ENCODE data around the gene CRYL1. TPM values are rescaled to one million over a fixed set of nuclear protein-coding genes. Genes with fewer than 3 reads are reported as not detected.

The CRYL1 gene
- total and polyA plus RNA-seq, 2 of the 13 experiments (the other 11 are each of a cell fraction or from before 2014, with no cell fraction given): 57.2 to 115 TPM

DNA sequence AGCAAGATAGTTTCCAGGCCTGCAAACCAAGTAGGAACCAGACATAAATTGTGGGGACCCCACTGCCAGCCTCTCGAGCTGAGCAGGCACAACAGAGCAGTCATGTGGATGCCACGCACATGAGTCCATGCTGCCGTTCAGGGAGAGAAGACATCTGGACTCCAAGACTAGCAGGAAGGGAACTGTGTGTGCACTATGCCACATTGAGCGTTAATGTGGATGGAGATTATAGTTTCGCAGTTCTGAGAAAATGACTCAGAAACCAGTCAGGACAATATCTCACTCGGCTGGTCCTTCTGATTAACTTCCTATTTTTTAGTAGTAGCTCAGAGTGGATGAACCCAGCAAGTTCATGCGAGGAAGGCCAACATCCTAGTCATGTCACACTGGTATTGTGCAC lies 124.9 kb downstream of the CRYL1 start:
- BruUV-seq (replicated peaks): no TSS peak
- intact Hi-C loops (cut with micrococcal nuclease; ENCODE audit: unreplicated experiment): no loop called here
- H3K27me3 ChIP-seq (ENCODE audit: control insufficient read depth in 1 of 2, insufficient read depth in 2 of 2, low read length in 2 of 2): no peaks in the 10 kb centered on the region; a peak in 1 of 5 replicates
- H3K4me1 ChIP-seq (ENCODE audit: insufficient read depth, low read length): no peaks in the 10 kb centered on the region
- no peak overlapping the region for H3K4me2 ChIP-seq (ENCODE audit: low read depth, low read length)
- POLR2A ChIA-PET: no interaction called here
- in situ Hi-C loops (cut with HindIII; ENCODE audit: extremely low pct_ligation_motif_present, low pct_unique_long_range_greater_than_20kb): no loop called here
- no peak overlapping the region for H2AFZ ChIP-seq (ENCODE audit: low read length)
- no peaks in the 10 kb centered on the region for H3K9me3 ChIP-seq (ENCODE audit: low read length)
- H3K27ac ChIP-seq (ENCODE audit: extremely low read length, insufficient read depth, low read length): no peak overlapping the region
- no peak for TF ChIP-seq TBL1XR1 (IDR thresholded peaks at IDR 0.05; ENCODE audit: borderline replicate concordance, low read length, partially characterized antibody)
- no peak for TF ChIP-seq ZNF180 (CRISPR knock-in tag; IDR thresholded peaks at IDR 0.05; ENCODE audit: borderline replicate concordance, low read depth)
- TF ChIP-seq FOXA1 (IDR thresholded peaks at IDR 0.05): no peak
- TF ChIP-seq FOXA1 (CRISPR knock-in tag; IDR thresholded peaks at IDR 0.05): no peak
- no peak for TF ChIP-seq GATA4 (IDR thresholded peaks at IDR 0.05; ENCODE audit: borderline replicate concordance, low read depth)
- TF ChIP-seq, protein P1, sequence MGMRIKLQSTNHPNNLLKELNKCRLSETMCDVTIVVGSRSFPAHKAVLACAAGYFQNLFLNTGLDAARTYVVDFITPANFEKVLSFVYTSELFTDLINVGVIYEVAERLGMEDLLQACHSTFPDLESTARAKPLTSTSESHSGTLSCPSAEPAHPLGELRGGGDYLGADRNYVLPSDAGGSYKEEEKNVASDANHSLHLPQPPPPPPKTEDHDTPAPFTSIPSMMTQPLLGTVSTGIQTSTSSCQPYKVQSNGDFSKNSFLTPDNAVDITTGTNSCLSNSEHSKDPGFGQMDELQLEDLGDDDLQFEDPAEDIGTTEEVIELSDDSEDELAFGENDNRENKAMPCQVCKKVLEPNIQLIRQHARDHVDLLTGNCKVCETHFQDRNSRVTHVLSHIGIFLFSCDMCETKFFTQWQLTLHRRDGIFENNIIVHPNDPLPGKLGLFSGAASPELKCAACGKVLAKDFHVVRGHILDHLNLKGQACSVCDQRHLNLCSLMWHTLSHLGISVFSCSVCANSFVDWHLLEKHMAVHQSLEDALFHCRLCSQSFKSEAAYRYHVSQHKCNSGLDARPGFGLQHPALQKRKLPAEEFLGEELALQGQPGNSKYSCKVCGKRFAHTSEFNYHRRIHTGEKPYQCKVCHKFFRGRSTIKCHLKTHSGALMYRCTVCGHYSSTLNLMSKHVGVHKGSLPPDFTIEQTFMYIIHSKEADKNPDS (CRISPR knock-in tag; IDR thresholded peaks at IDR 0.05): no peak
- no peak for TF ChIP-seq ZNF143 (CRISPR knock-in tag; IDR thresholded peaks at IDR 0.05)
- H4K20me1 ChIP-seq (ENCODE audit: insufficient read depth, low read length): no peaks in the 10 kb centered on the region
- H3K9ac ChIP-seq (ENCODE audit: insufficient read depth, low read depth, low read length): no peak overlapping the region
- no peak overlapping the region for H3K4me3 ChIP-seq (replicated peaks in 1 of 3; ENCODE audit: insufficient read depth in 1 of 3, low read depth in 2 of 3, low read length in 3 of 3)
- no peaks in the 10 kb centered on the region for H3K79me2 ChIP-seq (ENCODE audit: insufficient read depth, low read length)
- CTCF ChIA-PET (ENCODE audit: low intra/inter-chr PET ratio, low total read pairs): no interaction called here
- DNase-seq (ENCODE audit: low spot score): no peak
- FAIRE-seq: no peak
- ATAC-seq: no peak
- peaks cover 0 to 7% of the 10 kb centered on the region in 2 experiments; a peak in 2 of 5 replicates for H3K36me3 ChIP-seq (replicated peaks in 1 of 2; ENCODE audit: control insufficient read depth in 1 of 2, insufficient read depth in 2 of 2, low read length in 2 of 2)
- 49% methylated on average over 7 of the region's 7 CpGs for WGBS (ENCODE audit: low lambda C conversion rate)

DNA sequence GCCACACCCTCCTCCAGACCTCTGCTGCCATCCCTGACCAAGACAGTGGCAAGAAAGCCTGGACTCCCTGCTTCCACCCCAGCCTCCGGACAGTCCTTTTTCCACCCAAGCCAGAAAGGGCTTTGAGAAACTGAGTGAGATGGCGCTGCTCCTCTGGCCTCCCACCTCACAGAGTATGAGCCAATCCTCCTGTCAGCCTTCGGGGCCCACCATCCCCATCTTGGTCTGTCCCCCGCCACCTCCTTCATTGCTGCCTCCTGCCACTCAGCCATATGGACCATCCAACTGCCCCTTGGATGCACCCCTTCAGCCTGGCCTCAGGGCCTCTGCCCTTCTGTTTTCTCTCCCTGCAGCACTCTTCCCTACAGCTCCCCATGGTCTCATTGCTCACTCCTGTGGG lies 125.7 kb downstream of the CRYL1 start:
- FAIRE-seq (no peak), ATAC-seq (no peak), DNase-seq (ENCODE audit: low spot score) (no peak)
- no TSS peak for BruUV-seq (replicated peaks)
- H3K27me3 ChIP-seq (ENCODE audit: control insufficient read depth in 1 of 2, insufficient read depth in 2 of 2, low read length in 2 of 2): no peaks in the 10 kb centered on the region; a peak in 1 of 5 replicates
- WGBS (ENCODE audit: low lambda C conversion rate): 89% methylated on average over 4 of the region's 4 CpGs
- H3K36me3 ChIP-seq (replicated peaks in 1 of 2; ENCODE audit: control insufficient read depth in 1 of 2, insufficient read depth in 2 of 2, low read length in 2 of 2): peaks cover 0 to 7% of the 10 kb centered on the region in 2 experiments; a peak in 2 of 5 replicates
- H3K9me3 ChIP-seq (ENCODE audit: low read length): no peaks in the 10 kb centered on the region
- H3K9ac ChIP-seq (ENCODE audit: insufficient read depth, low read depth, low read length): no peak overlapping the region
- ChIA-PET POLR2A (no interaction called here), CTCF (ENCODE audit: low intra/inter-chr PET ratio, low total read pairs) (no interaction called here)
- H3K27ac ChIP-seq (ENCODE audit: extremely low read length, insufficient read depth, low read length): no peak overlapping the region
- H4K20me1 ChIP-seq (ENCODE audit: insufficient read depth, low read length): no peaks in the 10 kb centered on the region
- intact Hi-C loops (cut with micrococcal nuclease; ENCODE audit: unreplicated experiment): no loop called here
- no peak overlapping the region for H3K4me2 ChIP-seq (ENCODE audit: low read depth, low read length)
- no peaks in the 10 kb centered on the region for H3K79me2 ChIP-seq (ENCODE audit: insufficient read depth, low read length)
- H3K4me3 ChIP-seq (replicated peaks in 1 of 3; ENCODE audit: insufficient read depth in 1 of 3, low read depth in 2 of 3, low read length in 3 of 3): no peak overlapping the region
- in situ Hi-C loops (cut with HindIII; ENCODE audit: extremely low pct_ligation_motif_present, low pct_unique_long_range_greater_than_20kb): no loop called here
- TF ChIP-seq TP53 (CRISPR knock-in tag; conservative IDR thresholded peaks at IDR 0.05) (no peak), AGO1 (IDR thresholded peaks at IDR 0.05; ENCODE audit: low read depth, low read length, poor library complexity, severe bottlenecking) (no peak), PAX8 (CRISPR knock-in tag; IDR thresholded peaks at IDR 0.05; ENCODE audit: borderline replicate concordance) (no peak), REPIN1 (CRISPR knock-in tag; IDR thresholded peaks at IDR 0.05; ENCODE audit: borderline replicate concordance, low read depth) (no peak), FOXK2 (IDR thresholded peaks at IDR 0.05) (no peak), ZBTB3 (CRISPR knock-in tag; IDR thresholded peaks at IDR 0.05; ENCODE audit: borderline replicate concordance, low read depth) (no peak)
- TF ChIP-seq, protein P2, sequence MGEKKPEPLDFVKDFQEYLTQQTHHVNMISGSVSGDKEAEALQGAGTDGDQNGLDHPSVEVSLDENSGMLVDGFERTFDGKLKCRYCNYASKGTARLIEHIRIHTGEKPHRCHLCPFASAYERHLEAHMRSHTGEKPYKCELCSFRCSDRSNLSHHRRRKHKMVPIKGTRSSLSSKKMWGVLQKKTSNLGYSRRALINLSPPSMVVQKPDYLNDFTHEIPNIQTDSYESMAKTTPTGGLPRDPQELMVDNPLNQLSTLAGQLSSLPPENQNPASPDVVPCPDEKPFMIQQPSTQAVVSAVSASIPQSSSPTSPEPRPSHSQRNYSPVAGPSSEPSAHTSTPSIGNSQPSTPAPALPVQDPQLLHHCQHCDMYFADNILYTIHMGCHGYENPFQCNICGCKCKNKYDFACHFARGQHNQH (CRISPR knock-in tag; IDR thresholded peaks at IDR 0.05): no peak
- H2AFZ ChIP-seq (ENCODE audit: low read length): no peak overlapping the region
- no peaks in the 10 kb centered on the region for H3K4me1 ChIP-seq (ENCODE audit: insufficient read depth, low read length)

Measured in HepG2 (cell line).